Measurements from ENCODE around the gene ATP6V0C. TPM values are rescaled to one million over a fixed set of nuclear protein-coding genes. Genes with fewer than 3 reads are reported as not detected.

The ATP6V0C gene
- total RNA-seq, 1 donor from 2014 or later: 311 TPM

GRCh38 chr16:2519711-2520080 lies 5.9 kb downstream of the ATP6V0C start:
- Mint-ChIP-seq H3K9me3 (ENCODE audit: unreplicated experiment) (no peaks in the 10 kb centered on the region), H3K4me3 (ENCODE audit: unreplicated experiment) (peak overlapping the region; percentile 80), H3K4me1 (ENCODE audit: low read depth, unreplicated experiment) (peaks cover 38% of the 10 kb centered on the region), H3K27me3 (ENCODE audit: low read depth, unreplicated experiment) (no peaks in the 10 kb centered on the region), H3K27ac (ENCODE audit: unreplicated experiment) (peak overlapping the region; percentile 92), H3K36me3 (ENCODE audit: low read depth, unreplicated experiment) (peaks cover 14% of the 10 kb centered on the region)
- H3K4me1 ChIP-seq (ENCODE audit: insufficient read depth, low read length): peaks cover 39% of the 10 kb centered on the region
- FAIRE-seq (no peak), DNase-seq (ENCODE audit: low read depth) (no peak)
- peaks cover 80% of the 10 kb centered on the region for H3K79me2 ChIP-seq (ENCODE audit: insufficient read depth, low read length)
- H3K4me3 ChIP-seq (ENCODE audit: insufficient read depth, low read depth, low read length): no peak overlapping the region
- peaks cover 18% of the 10 kb centered on the region for H3K36me3 ChIP-seq (ENCODE audit: insufficient read depth, low read length)
- peaks cover 76% of the 10 kb centered on the region for H4K20me1 ChIP-seq (ENCODE audit: insufficient read depth, low read length)
- H3K27ac ChIP-seq (ENCODE audit: low read depth, low read length): peak overlapping the region; percentile 58
- H3K9ac ChIP-seq (ENCODE audit: low read length): peak overlapping the region; percentile 68
- no peak overlapping the region for H2AFZ ChIP-seq (ENCODE audit: low read depth, low read length)
- peak overlapping the region; percentile 58 for H3K4me2 ChIP-seq (ENCODE audit: low read length)
- H3K9me3 ChIP-seq (ENCODE audit: insufficient read depth, low read depth, low read length): no peaks in the 10 kb centered on the region
- TF ChIP-seq CTCF (IDR thresholded peaks at IDR 0.05; ENCODE audit: insufficient read depth, low read depth, low read length): no peak
- no peak for TF ChIP-seq EZH2 (IDR thresholded peaks at IDR 0.05; ENCODE audit: insufficient read depth, low read length)
- H3K27me3 ChIP-seq (ENCODE audit: insufficient read depth, low read length): no peaks in the 10 kb centered on the region

GRCh38 chr16:2520097-2520783 lies 6.5 kb downstream of the ATP6V0C start, which contains the start of gene AMDHD2:
TSS of gene AMDHD2 (plus strand) at chr16:2520371. CDS start at chr16:2520459, 88 bp downstream.
- Histone ChIP-seq H4K20me1 (ENCODE audit: insufficient read depth, low read length) (peaks cover 74% of the 10 kb centered on the region), H3K9ac (ENCODE audit: low read length) (peak within 1 kb of the TSS; percentile 84), H3K4me1 (ENCODE audit: insufficient read depth, low read length) (peaks cover 34% of the 10 kb centered on the region), H3K4me3 (ENCODE audit: insufficient read depth, low read depth, low read length) (peak within 1 kb of the TSS; percentile 67), H2AFZ (ENCODE audit: low read depth, low read length) (no peak within 1 kb of the TSS), H3K79me2 (ENCODE audit: insufficient read depth, low read length) (peaks cover 75% of the 10 kb centered on the region), H3K4me2 (ENCODE audit: low read length) (peak within 1 kb of the TSS; percentile 87), H3K9me3 (ENCODE audit: insufficient read depth, low read depth, low read length) (no peaks in the 10 kb centered on the region), H3K27me3 (ENCODE audit: insufficient read depth, low read length) (no peaks in the 10 kb centered on the region), H3K27ac (ENCODE audit: low read depth, low read length) (peak within 1 kb of the TSS; percentile 58), H3K36me3 (ENCODE audit: insufficient read depth, low read length) (peaks cover 19% of the 10 kb centered on the region)
- TF ChIP-seq CTCF (IDR thresholded peaks at IDR 0.05; ENCODE audit: insufficient read depth, low read depth, low read length) (no peak), EZH2 (IDR thresholded peaks at IDR 0.05; ENCODE audit: insufficient read depth, low read length) (no peak)
- H3K4me3 Mint-ChIP-seq (ENCODE audit: unreplicated experiment): peak within 1 kb of the TSS; percentile 88
- DNase-seq (ENCODE audit: low read depth) (peak; percentile 70), FAIRE-seq (no peak)
- peak within 1 kb of the TSS; percentile 92 for H3K27ac Mint-ChIP-seq (ENCODE audit: unreplicated experiment)
- H3K27me3 Mint-ChIP-seq (ENCODE audit: low read depth, unreplicated experiment): no peaks in the 10 kb centered on the region
- H3K36me3 Mint-ChIP-seq (ENCODE audit: low read depth, unreplicated experiment): peaks cover 16% of the 10 kb centered on the region
- H3K4me1 Mint-ChIP-seq (ENCODE audit: low read depth, unreplicated experiment): peaks cover 38% of the 10 kb centered on the region
- H3K9me3 Mint-ChIP-seq (ENCODE audit: unreplicated experiment): no peaks in the 10 kb centered on the region
